GM21390 (cell line): ENCODE results near the gene SCARF2.
"Not testable (repeated sequence)": the region's sequence is repeated elsewhere in the genome, so short reads cannot be mapped to it uniquely, and the experiment has no call there.

Experiments
- ATAC-seq: cut with Tn5 transposase; IDR thresholded peaks from one replicate; pipeline ENCODE4 v1.9.1; 2021; ENCODE audit not compliant: unreplicated experiment

SCARF2 gene

DNA sequence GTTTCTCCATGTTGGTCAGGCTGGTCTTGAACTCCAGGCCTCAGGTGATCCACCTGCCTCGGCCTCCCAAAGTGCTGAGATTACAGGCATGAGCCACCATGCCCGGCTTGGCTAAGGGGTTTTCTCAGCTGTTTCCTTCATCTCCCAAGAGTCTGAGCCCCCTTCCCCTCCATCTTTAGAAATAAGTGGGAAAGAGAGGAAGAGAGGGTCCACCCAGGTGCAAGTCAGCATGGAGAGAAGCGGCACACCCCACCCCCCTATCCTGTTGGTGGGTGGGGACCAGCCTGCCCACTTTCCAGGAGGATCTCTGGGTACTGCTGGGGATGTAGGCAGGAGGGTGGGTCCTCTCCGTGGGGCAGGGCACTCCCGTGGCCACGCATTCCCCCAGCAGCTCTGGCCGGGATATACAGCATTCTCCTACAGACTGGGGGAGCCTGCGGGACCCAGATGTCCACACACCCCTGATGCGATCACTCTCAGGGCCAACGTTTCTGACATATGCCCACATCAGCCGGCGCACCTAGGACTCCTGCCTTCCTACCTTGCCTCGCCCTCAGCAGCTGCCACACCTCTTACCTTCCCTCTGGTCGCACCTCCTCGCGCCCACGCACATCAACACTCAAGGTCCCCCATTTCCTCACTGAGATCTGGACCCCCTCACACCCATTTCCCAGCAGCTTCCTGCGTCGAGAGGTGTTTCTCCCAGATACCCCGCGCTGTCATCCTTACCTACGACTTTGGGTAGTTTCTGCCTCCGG is 8.9 kb downstream of the SCARF2 start:
- ATAC-seq, result no peak

- ATAC-seq, result no peak
Measured at GRCh38 chr22:20427945-20428417, 9.6 kb downstream of the SCARF2 start.

GRCh38 chr22:20427104-20427944 is 10.3 kb downstream of the SCARF2 start:
- no peak for ATAC-seq

DNA sequence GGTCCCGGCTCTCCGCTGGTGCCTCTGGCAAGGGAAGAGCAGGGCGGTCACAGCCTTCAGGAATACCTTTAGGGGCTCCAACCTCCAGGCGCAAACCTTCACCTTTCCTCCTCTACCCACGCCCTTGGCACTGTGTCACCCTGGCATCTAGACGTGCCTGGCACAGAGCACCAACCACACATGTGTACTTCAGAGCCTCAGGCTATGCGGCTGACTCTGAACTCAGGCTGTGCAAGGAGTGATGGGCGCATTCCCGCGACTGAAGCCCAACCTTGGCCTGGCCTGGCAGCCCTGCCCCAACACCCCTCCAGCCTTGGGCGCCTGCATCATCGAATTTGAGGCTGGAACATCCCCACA is 11.4 kb downstream of the SCARF2 start:
- ATAC-seq, result no peak

- no peak for ATAC-seq
Measured at GRCh38 chr22:20425566-20426258, 11.9 kb downstream of the SCARF2 start.

- no peak for ATAC-seq
Measured at GRCh38 chr22:20424932-20425565, 12.6 kb downstream of the SCARF2 start.

- ATAC-seq, result no peak
Measured at GRCh38 chr22:20424568-20424931, 13.1 kb downstream of the SCARF2 start.

DNA sequence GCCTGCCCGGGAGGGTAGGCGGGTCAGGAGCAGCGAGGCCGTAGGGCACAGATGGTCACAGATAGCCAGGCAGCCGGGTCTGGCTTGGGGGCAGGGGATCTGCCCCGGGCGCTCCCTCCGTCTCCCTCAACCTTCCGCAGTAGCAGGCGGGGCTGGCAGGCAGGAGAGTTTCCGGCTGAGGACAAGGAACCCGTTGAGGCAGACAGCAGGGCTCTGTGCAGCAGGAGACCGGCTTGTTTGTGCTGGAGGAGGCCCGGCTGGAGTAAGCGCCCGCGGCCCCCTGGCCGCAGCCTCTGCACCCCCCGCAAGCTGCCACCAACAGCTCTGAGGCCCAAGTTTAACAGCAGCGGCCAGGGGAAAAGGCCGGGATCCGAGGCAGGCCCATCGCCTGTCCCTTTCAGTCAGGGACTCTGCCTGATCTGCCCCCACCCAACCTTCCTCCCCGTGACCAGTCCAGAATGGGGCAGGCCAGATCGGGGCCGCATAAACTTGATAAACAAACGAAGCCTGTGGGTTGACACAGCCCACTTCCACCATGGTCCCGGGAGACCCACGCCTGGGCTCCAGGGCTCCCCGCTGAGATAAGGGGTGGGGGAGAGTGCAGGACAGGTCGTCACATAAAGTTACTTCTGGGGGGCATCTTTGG is 13.6 kb downstream of the SCARF2 start:
- ATAC-seq, result no peak

DNA sequence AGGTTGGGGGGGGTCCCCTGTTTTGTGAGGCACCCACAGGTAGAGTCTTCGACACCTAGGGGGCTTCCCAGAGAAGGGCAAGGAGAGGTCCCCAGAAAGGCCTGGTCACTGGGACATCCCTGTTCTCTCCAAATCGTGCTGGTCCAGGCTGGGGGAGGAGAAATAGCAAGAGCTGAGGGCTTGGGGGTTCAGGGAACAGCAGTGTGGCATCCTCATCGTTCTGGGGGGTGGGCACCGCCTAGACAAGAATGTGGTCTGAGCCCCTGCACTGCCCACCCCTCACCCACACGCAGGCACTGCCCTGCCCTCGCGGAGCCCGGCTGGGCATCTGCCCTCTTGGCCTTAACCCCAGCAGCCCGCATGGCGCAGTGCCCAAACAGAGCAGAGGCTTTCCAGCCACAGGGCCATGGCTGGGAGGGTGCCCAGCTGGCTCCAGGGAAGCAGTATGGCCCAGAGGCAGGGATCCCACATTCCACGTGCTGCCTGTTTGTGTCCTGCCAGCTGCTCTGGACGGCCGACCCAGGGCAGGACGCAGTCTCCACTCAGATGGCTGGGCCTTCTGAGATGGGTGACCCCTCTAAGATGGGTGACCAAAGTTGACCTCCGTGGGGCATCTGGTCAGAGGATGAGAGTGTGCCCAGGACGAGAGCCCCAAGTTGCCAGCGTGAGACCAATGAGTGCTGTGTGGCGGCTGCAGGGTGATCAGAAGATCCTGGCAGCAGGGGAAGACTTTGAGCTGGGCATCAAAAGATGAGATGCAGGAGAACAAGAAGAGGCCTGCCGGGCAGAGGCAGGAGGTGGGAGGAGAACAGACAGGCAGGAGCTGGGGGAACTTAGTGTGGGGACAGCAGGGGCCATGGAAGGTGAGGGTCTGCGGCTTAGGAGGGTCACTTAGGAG is 14.4 kb downstream of the SCARF2 start:
- ATAC-seq, result no peak

GRCh38 chr22:20422271-20423007 is 15.2 kb downstream of the SCARF2 start:
- no peak for ATAC-seq

- ATAC-seq, result no peak
Measured at GRCh38 chr22:20421507-20421874, 16.1 kb downstream of the SCARF2 start.

DNA sequence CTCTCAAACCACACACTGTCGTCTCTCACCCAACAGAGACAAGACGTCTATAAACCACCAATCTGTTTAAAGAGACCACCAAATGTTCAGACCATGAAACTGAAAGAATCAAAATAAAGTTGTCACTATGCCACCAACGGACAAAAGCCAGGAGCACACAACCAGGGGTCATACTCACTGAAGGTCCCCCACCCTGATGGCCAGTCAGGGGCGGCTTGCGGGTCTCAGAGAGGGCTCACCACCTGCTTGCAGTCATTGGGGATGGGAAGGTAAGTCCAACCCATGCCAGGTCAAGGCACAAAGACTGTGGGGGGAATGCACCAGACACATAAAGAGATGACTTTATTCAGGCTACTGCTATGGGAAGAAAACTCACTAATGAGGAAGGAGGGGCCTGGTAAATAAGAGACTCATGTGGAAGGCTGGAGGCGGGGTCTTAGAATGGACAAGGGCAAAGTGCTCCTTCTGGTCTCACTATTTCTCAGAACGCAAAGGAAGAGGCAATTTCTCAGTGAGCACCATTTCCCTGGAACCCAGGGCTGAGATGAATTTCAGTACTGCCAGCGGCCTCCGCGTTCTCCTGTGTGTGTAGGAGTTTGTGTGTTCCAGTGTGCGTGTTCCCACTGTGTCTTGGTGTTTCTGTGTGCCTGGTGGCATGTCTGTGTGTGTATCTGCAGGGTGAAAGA is 17.3 kb downstream of the SCARF2 start:
- ATAC-seq, result no peak

DNA sequence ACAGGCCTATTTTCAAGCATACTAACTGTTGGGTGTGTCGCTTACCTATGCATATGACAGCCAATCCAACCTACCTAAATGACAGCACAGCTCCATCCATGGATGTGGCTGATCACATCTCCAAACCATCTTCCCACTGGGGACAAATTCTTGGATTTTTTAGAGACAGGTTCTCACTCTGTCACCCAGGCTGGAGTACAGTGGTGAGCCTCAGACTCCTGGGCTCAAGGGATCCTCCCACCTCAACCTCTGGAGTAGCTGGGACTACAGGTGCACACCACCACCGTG is 18.0 kb downstream of the SCARF2 start:
- no peak for ATAC-seq

- no peak for ATAC-seq
Measured at GRCh38 chr22:20418211-20418788, 19.3 kb downstream of the SCARF2 start.

- not testable (repeated sequence) for ATAC-seq
Measured at GRCh38 chr22:20415699-20416098, 21.9 kb downstream of the SCARF2 start.

DNA sequence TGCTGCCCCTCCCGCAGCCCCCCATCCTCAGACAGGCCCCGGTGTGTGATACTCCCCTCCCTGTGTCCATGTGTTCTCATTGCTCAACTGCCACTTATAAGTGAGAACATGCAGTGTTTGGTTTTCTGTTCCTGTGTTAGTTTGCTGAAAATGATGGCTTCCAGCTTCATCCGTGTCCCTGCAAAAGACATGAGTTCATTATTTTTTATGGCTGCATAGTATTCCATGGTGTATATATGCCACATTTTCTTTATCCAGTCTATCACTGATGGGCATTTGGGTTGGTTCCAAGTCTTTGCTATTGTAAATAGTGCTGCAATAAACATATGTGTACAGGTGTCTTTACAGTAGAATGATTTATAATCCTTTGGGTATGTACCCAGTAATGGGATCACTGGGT is 22.4 kb downstream of the SCARF2 start:
- ATAC-seq, result not testable (repeated sequence)

GRCh38 chr22:20414450-20414849 is 23.2 kb downstream of the SCARF2 start:
- ATAC-seq, result no peak

DNA sequence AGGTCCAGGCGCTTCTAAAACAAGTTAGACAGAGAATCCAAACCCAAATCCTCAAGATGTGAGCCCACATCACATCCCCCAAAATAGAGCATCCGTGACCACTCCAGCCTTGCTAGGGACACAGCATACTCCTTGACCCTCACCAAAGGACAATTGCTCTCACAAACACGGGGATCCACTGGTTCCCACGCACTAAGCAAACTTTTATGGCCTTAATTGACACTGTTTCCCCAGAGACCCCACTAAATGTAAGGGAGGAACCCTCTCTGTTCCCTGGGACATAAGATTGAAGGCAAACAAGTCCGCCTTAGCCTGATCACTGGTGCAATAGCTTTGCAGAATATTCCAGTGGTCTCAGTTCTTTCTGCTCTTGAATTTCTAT is 23.6 kb downstream of the SCARF2 start:
- ATAC-seq, result no peak
